ENCODE measurements around the gene GRPR.

Gene GRPR

GRCh38 chrX:16120431-16120830, 2.9 kb upstream of the GRPR start:
- no peak overlapping the region for H2BK120ac ChIP-seq (ENCODE audit: insufficient read depth, low read length, poor library complexity)
- no peak overlapping the region for H2BK12ac ChIP-seq (ENCODE audit: low read length)
- no peaks in the 10 kb centered on the region for H3K79me2 ChIP-seq (ENCODE audit: control insufficient read depth, insufficient read depth, low read length, poor library complexity)
- H3K27ac ChIP-seq (ENCODE audit: low read depth, low read length): no peak overlapping the region
- no CpG with 5 or more reads among the region's 3 CpGs for WGBS (ENCODE audit: extremely low coverage, insufficient coverage, insufficient read length)
- H3K14ac ChIP-seq (ENCODE audit: low read length): no peak overlapping the region
- no peak overlapping the region for H3K9ac ChIP-seq (ENCODE audit: low read length)
- H2BK5ac ChIP-seq (ENCODE audit: low read depth, low read length, poor library complexity): no peak overlapping the region
- no peak for DNase-seq
- H3K18ac ChIP-seq (ENCODE audit: low read length): no peak overlapping the region
- H3K27me3 ChIP-seq (ENCODE audit: insufficient read depth, low read length): no peaks in the 10 kb centered on the region
- no peaks in the 10 kb centered on the region for H3K9me3 ChIP-seq (ENCODE audit: insufficient read depth, low read depth, low read length)
- H4K91ac ChIP-seq (ENCODE audit: low read depth, low read length): no peak overlapping the region
- no peak overlapping the region for H3K4me3 ChIP-seq (ENCODE audit: low read depth, low read length)
- no peaks in the 10 kb centered on the region for H3K79me1 ChIP-seq (ENCODE audit: low read length)
- no peak overlapping the region for H2AFZ ChIP-seq (ENCODE audit: insufficient read depth, low read length, poor library complexity)
- no peak overlapping the region for H3K4me2 ChIP-seq (ENCODE audit: low read length)
- H4K8ac ChIP-seq (ENCODE audit: low read depth, low read length): no peak overlapping the region
- H3K23ac ChIP-seq (ENCODE audit: low read length): no peak overlapping the region
- peaks cover 3% of the 10 kb centered on the region in 2 experiments for H3K4me1 ChIP-seq (ENCODE audit: control insufficient read depth in 1 of 2, insufficient read depth in 2 of 2, low read length in 2 of 2)
- no peaks in the 10 kb centered on the region for H3K36me3 ChIP-seq (ENCODE audit: control insufficient read depth in 1 of 2, insufficient read depth in 2 of 2, low read length in 2 of 2)
- H4K12ac ChIP-seq (ENCODE audit: low read depth, low read length): no peak overlapping the region
- no peak overlapping the region for H2AK5ac ChIP-seq (ENCODE audit: low read length)
- no peak overlapping the region for H3K4ac ChIP-seq (ENCODE audit: low read depth, low read length)

DNA sequence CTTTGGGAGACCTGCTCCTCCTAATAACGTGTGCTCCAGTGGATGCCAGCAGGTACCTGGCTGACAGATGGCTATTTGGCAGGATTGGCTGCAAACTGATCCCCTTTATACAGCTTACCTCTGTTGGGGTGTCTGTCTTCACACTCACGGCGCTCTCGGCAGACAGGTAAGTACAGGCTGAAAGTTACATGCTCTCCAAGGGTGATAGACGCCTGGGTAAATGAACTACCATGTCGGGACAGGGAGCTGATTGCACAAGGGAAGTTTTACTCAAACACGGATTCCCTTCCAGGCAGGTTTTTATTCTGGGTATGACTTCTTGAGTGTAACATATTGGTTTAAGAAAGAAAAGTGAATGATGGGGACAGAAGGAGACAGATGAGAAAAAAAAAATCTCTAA, 836 bp downstream of the GRPR start:
- H3K14ac ChIP-seq (ENCODE audit: low read length): no peak overlapping the region

GRCh38 chrX:16125520-16126149, 2.3 kb downstream of the GRPR start:
- Histone ChIP-seq H3K4me2 (ENCODE audit: low read length) (no peak overlapping the region), H3K14ac (ENCODE audit: low read length) (no peak overlapping the region), H3K9ac (ENCODE audit: low read length) (no peak overlapping the region), H2BK120ac (ENCODE audit: insufficient read depth, low read length, poor library complexity) (no peak overlapping the region), H4K8ac (ENCODE audit: low read depth, low read length) (no peak overlapping the region), H2AK5ac (ENCODE audit: low read length) (no peak overlapping the region), H2BK12ac (ENCODE audit: low read length) (no peak overlapping the region), H3K4me3 (ENCODE audit: low read depth, low read length) (no peak overlapping the region), H3K27me3 (ENCODE audit: insufficient read depth, low read length) (no peaks in the 10 kb centered on the region), H4K12ac (ENCODE audit: low read depth, low read length) (no peak overlapping the region), H3K79me2 (ENCODE audit: control insufficient read depth, insufficient read depth, low read length, poor library complexity) (no peaks in the 10 kb centered on the region), H4K91ac (ENCODE audit: low read depth, low read length) (no peak overlapping the region), H3K4ac (ENCODE audit: low read depth, low read length) (no peak overlapping the region), H2AFZ (ENCODE audit: insufficient read depth, low read length, poor library complexity) (no peak overlapping the region), H2BK5ac (ENCODE audit: low read depth, low read length, poor library complexity) (no peak overlapping the region), H3K79me1 (ENCODE audit: low read length) (no peaks in the 10 kb centered on the region), H3K4me1 (ENCODE audit: control insufficient read depth in 1 of 2, insufficient read depth in 2 of 2, low read length in 2 of 2) (peaks cover 3% of the 10 kb centered on the region in 2 experiments), H3K9me3 (ENCODE audit: insufficient read depth, low read depth, low read length) (no peaks in the 10 kb centered on the region), H3K27ac (ENCODE audit: low read depth, low read length) (no peak overlapping the region), H3K23ac (ENCODE audit: low read length) (no peak overlapping the region), H3K18ac (ENCODE audit: low read length) (no peak overlapping the region), H3K36me3 (ENCODE audit: control insufficient read depth in 1 of 2, insufficient read depth in 2 of 2, low read length in 2 of 2) (no peaks in the 10 kb centered on the region)
- DNase-seq: no peak
- WGBS (ENCODE audit: extremely low coverage, insufficient coverage, insufficient read length): no CpG with 5 or more reads among the region's 5 CpGs

More for the DNA sequence above, 836 bp downstream of the GRPR start:
- Histone ChIP-seq H3K79me2 (ENCODE audit: control insufficient read depth, insufficient read depth, low read length, poor library complexity) (no peaks in the 10 kb centered on the region), H3K18ac (ENCODE audit: low read length) (no peak overlapping the region), H3K9me3 (ENCODE audit: insufficient read depth, low read depth, low read length) (no peaks in the 10 kb centered on the region), H3K36me3 (ENCODE audit: control insufficient read depth in 1 of 2, insufficient read depth in 2 of 2, low read length in 2 of 2) (no peaks in the 10 kb centered on the region), H2AFZ (ENCODE audit: insufficient read depth, low read length, poor library complexity) (no peak overlapping the region), H3K27ac (ENCODE audit: low read depth, low read length) (no peak overlapping the region), H3K4me2 (ENCODE audit: low read length) (no peak overlapping the region), H3K9ac (ENCODE audit: low read length) (no peak overlapping the region), H2BK5ac (ENCODE audit: low read depth, low read length, poor library complexity) (no peak overlapping the region), H4K8ac (ENCODE audit: low read depth, low read length) (no peak overlapping the region), H3K4me1 (ENCODE audit: control insufficient read depth in 1 of 2, insufficient read depth in 2 of 2, low read length in 2 of 2) (peaks cover 3% of the 10 kb centered on the region in 2 experiments), H2BK120ac (ENCODE audit: insufficient read depth, low read length, poor library complexity) (no peak overlapping the region), H3K4ac (ENCODE audit: low read depth, low read length) (no peak overlapping the region), H3K27me3 (ENCODE audit: insufficient read depth, low read length) (no peaks in the 10 kb centered on the region), H2AK5ac (ENCODE audit: low read length) (no peak overlapping the region), H4K91ac (ENCODE audit: low read depth, low read length) (no peak overlapping the region), H3K23ac (ENCODE audit: low read length) (no peak overlapping the region), H3K79me1 (ENCODE audit: low read length) (no peaks in the 10 kb centered on the region), H3K4me3 (ENCODE audit: low read depth, low read length) (no peak overlapping the region), H4K12ac (ENCODE audit: low read depth, low read length) (no peak overlapping the region), H2BK12ac (ENCODE audit: low read length) (no peak overlapping the region)
- WGBS (ENCODE audit: extremely low coverage, insufficient coverage, insufficient read length): no CpG with 5 or more reads among the region's 7 CpGs
- no peak for DNase-seq

GRCh38 chrX:16130707-16131106, 7.3 kb downstream of the GRPR start:
- H3K79me1 ChIP-seq (ENCODE audit: low read length): no peaks in the 10 kb centered on the region
- H4K12ac ChIP-seq (ENCODE audit: low read depth, low read length): no peak overlapping the region
- no peak overlapping the region for H3K23ac ChIP-seq (ENCODE audit: low read length)
- no peak overlapping the region for H3K14ac ChIP-seq (ENCODE audit: low read length)
- H3K4me2 ChIP-seq (ENCODE audit: low read length): no peak overlapping the region
- no peak overlapping the region for H2AFZ ChIP-seq (ENCODE audit: insufficient read depth, low read length, poor library complexity)
- no peak overlapping the region for H3K18ac ChIP-seq (ENCODE audit: low read length)
- H2BK5ac ChIP-seq (ENCODE audit: low read depth, low read length, poor library complexity): no peak overlapping the region
- no peak overlapping the region for H2AK5ac ChIP-seq (ENCODE audit: low read length)
- DNase-seq: no peak
- H3K27me3 ChIP-seq (ENCODE audit: insufficient read depth, low read length): no peaks in the 10 kb centered on the region
- no peak overlapping the region for H4K91ac ChIP-seq (ENCODE audit: low read depth, low read length)
- H3K9ac ChIP-seq (ENCODE audit: low read length): no peak overlapping the region
- no peak overlapping the region for H3K27ac ChIP-seq (ENCODE audit: low read depth, low read length)
- no peaks in the 10 kb centered on the region for H3K79me2 ChIP-seq (ENCODE audit: control insufficient read depth, insufficient read depth, low read length, poor library complexity)
- no CpG with 5 or more reads among the region's 2 CpGs for WGBS (ENCODE audit: extremely low coverage, insufficient coverage, insufficient read length)
- no peak overlapping the region for H3K4me3 ChIP-seq (ENCODE audit: low read depth, low read length)
- no peak overlapping the region for H2BK12ac ChIP-seq (ENCODE audit: low read length)
- H3K9me3 ChIP-seq (ENCODE audit: insufficient read depth, low read depth, low read length): no peaks in the 10 kb centered on the region
- H3K36me3 ChIP-seq (ENCODE audit: control insufficient read depth in 1 of 2, insufficient read depth in 2 of 2, low read length in 2 of 2): no peaks in the 10 kb centered on the region
- H3K4me1 ChIP-seq (ENCODE audit: control insufficient read depth in 1 of 2, insufficient read depth in 2 of 2, low read length in 2 of 2): no peaks in the 10 kb centered on the region
- no peak overlapping the region for H3K4ac ChIP-seq (ENCODE audit: low read depth, low read length)
- H2BK120ac ChIP-seq (ENCODE audit: insufficient read depth, low read length, poor library complexity): no peak overlapping the region
- no peak overlapping the region for H4K8ac ChIP-seq (ENCODE audit: low read depth, low read length)

All from trophoblast cell (in vitro differentiated cells and primary cell).